CD4-positive, alpha-beta memory T cell (primary cell): ENCODE results near the gene TBL1X. TPM values are rescaled to one million over a fixed set of nuclear protein-coding genes. Genes with fewer than 3 reads are reported as not detected.

Source experiments
- CTCF ChIA-PET: fragments of 350-600 bp; sonication (Branson Sonifier 250); formaldehyde crosslinking; loops from one replicate; lab custom pipeline; 2021; ENCODE audit warnings: inconsistent platforms; ENCODE audit not compliant: partially characterized antibody; lab: Charles Lee
- POLR2A ChIA-PET: fragments of 350-600 bp; sonication (Branson Sonifier 250); formaldehyde crosslinking; loops from one replicate; lab custom pipeline; 2021; ENCODE audit not compliant: partially characterized antibody; lab: Charles Lee
- DNase-seq, 5 donors: peaks; one replicate each; pipeline versions ENCODE4 v3.0.0 to v3.0.0-alpha.2; 2020 to 2022; ENCODE audit warnings: mixed read lengths in 1 of 5
- H3K27ac ChIP-seq: one replicate; pipeline ENCODE4 v1.7.0; 2013; ENCODE audit warnings: low read depth, low read length
- H3K27me3 ChIP-seq: 2 replicates; pipeline ENCODE4 v1.7.0; 2013; ENCODE audit warnings: mild to moderate bottlenecking, low read length, moderate library complexity; ENCODE audit not compliant: insufficient read depth
- H3K36me3 ChIP-seq: 2 replicates; pipeline ENCODE4 v1.7.0; 2013; ENCODE audit warnings: mild to moderate bottlenecking, low read length, moderate library complexity; ENCODE audit not compliant: insufficient read depth
- H3K4me1 ChIP-seq: 2 replicates; pipeline ENCODE4 v1.7.0; 2013; ENCODE audit warnings: mild to moderate bottlenecking, low read length, moderate library complexity; ENCODE audit not compliant: insufficient read depth
- H3K4me3 ChIP-seq, 2 donors: one replicate each; pipeline ENCODE4 v1.7.0; 2013; ENCODE audit warnings: low read length in 2 of 2, mild to moderate bottlenecking in 1 of 2
- H3K9me3 ChIP-seq, 2 donors: one replicate each; pipeline ENCODE4 v1.7.0; 2013; ENCODE audit warnings: low read length in 2 of 2, control low read depth in 1 of 2; ENCODE audit not compliant: control insufficient read depth in 1 of 2
- H3K27ac Mint-ChIP-seq, 7 donors: one replicate each; pipeline ENCODE4 v1.8.0; 2020 to 2021; ENCODE audit warnings: mixed read lengths in 7 of 7, mild to moderate bottlenecking in 6 of 7, inconsistent platforms in 3 of 7, moderate library complexity in 3 of 7
- H3K27me3 Mint-ChIP-seq, 2 donors: one replicate each; pipeline ENCODE4 v1.8.0; 2020 to 2021; ENCODE audit warnings: mixed read lengths in 2 of 2
- H3K36me3 Mint-ChIP-seq, 2 donors: one replicate each; pipeline ENCODE4 v1.8.0; 2020 to 2021; ENCODE audit warnings: mixed read lengths in 2 of 2, inconsistent platforms in 1 of 2, mild to moderate bottlenecking in 1 of 2
- H3K4me1 Mint-ChIP-seq, 4 donors: one replicate each; pipeline ENCODE4 v1.8.0; 2020 to 2021; ENCODE audit warnings: mixed read lengths in 4 of 4, mild to moderate bottlenecking in 1 of 4
- H3K4me3 Mint-ChIP-seq, 8 donors: one replicate each; pipeline ENCODE4 v1.8.0; 2020 to 2021; ENCODE audit warnings: mixed read lengths in 8 of 8, mild to moderate bottlenecking in 7 of 8, moderate library complexity in 6 of 8, inconsistent platforms in 3 of 8
- H3K9me3 Mint-ChIP-seq, 8 donors: one replicate each; pipeline ENCODE4 v1.8.0; 2020 to 2021; ENCODE audit warnings: mixed read lengths in 8 of 8, mild to moderate bottlenecking in 5 of 8, inconsistent platforms in 3 of 8, moderate library complexity in 1 of 8
- intact Hi-C: fragments of 100-400 bp; cut with micrococcal nuclease; formaldehyde crosslinking; loops from one replicate; pipeline ENCODE4 v1.15.1; 2023
- polyA plus RNA-seq, 2 donors: library from polyadenylated mRNA; unstranded; fragments of 300-500 nt; fragmentation: Illumina TruSeq; gene quantifications; one replicate each; pipeline ENCODE4 v1.2.3, GENCODE V29; 2021
- total RNA-seq, 2 experiments: library from RNA; stranded (reverse); gene quantifications; one replicate each; pipeline ENCODE4 v1.2.3, GENCODE V29; 2021

Gene TBL1X
- total and polyA plus RNA-seq, 4 experiments from 2014 or later = 6.1 to 50.5 (median 34.3) TPM

GRCh38 chrX:9461087-9461486 is 3.8 kb upstream of the TBL1X start:
- POLR2A ChIA-PET = no interaction called here
- peaks cover 0 to 4% of the 10 kb centered on the region in 2 donors for H3K27me3 Mint-ChIP-seq

DNA sequence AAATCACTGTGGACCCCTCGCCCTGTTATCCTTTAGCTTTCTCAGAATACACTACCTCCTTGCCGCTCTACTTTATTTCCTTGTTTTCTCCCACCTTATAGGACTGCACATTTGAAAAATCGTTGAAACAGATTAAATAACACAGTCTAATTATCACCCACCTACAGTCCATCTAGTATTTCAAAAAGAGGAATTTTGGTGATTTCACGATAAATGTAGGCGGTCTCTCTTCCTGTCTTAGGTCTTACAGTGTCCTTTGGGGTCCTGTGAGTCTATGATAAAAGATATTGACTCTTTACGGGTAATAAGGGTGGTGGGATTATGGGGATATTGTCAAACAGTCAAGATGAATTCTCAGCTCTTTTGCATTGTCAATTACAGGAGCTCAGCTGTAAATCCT is 2.4 kb upstream of the TBL1X start:
- ChIA-PET POLR2A (interaction anchor here (0.8 to 3.7 kb wide), 11 partner anchors 60 to 491 kb away, joined by 3 to 90 read pairs (median 6); no protein-coding TSS in a partner anchor), CTCF (interaction anchor here (0.7 to 2.0 kb wide), 9 partner anchors 19 to 491 kb away, joined by 3 to 23 read pairs (median 6); no protein-coding TSS in a partner anchor)
- DNase-seq = no peak
- H3K27me3 ChIP-seq = no peaks in the 10 kb centered on the region
- intact Hi-C loops = loop anchor here (5.0 to 10.0 kb wide), 4 partner anchors 70 to 648 kb away; no protein-coding TSS in a partner anchor
- Mint-ChIP-seq H3K27me3 (peaks cover 0 to 4% of the 10 kb centered on the region in 2 donors), H3K9me3 (peaks cover 0 to 5% (median 0%) of the 10 kb centered on the region in 8 donors), H3K4me1 (peaks cover 16 to 55% (median 38%) of the 10 kb centered on the region in 4 donors), H3K36me3 (peaks cover 0 to 10% of the 10 kb centered on the region in 2 donors), H3K4me3 (peak overlapping the region; percentile 70 to 90 (median 82)), H3K27ac (peak overlapping the region; percentile 87 to 100 (median 95))
- H3K4me1 ChIP-seq = peaks cover 48% of the 10 kb centered on the region
- no peaks in the 10 kb centered on the region for H3K9me3 ChIP-seq
- no peak overlapping the region for H3K4me3 ChIP-seq
- H3K27ac ChIP-seq = peak overlapping the region; percentile 57
- no peaks in the 10 kb centered on the region for H3K36me3 ChIP-seq

More at GRCh38 chrX:9461087-9461486, 3.8 kb upstream of the TBL1X start:
- intact Hi-C loops = loop anchor here (5.0 to 10.0 kb wide), 4 partner anchors 71 to 646 kb away; no protein-coding TSS in a partner anchor
- no peak overlapping the region for H3K27ac ChIP-seq
- DNase-seq = no peak
- no peaks in the 10 kb centered on the region for H3K27me3 ChIP-seq
- peak overlapping the region in 1 of 8 donors; percentile 11 for H3K4me3 Mint-ChIP-seq
- H3K27ac Mint-ChIP-seq = peak overlapping the region in 3 of 7 donors; percentile 9 to 52 (median 18)
- peaks cover 0 to 5% (median 0%) of the 10 kb centered on the region in 8 donors for H3K9me3 Mint-ChIP-seq
- H3K36me3 ChIP-seq = no peaks in the 10 kb centered on the region
- CTCF ChIA-PET = no interaction called here
- peaks cover 25 to 53% (median 41%) of the 10 kb centered on the region in 4 donors for H3K4me1 Mint-ChIP-seq
- no peaks in the 10 kb centered on the region for H3K9me3 ChIP-seq
- H3K4me3 ChIP-seq = no peak overlapping the region
- H3K36me3 Mint-ChIP-seq = peaks cover 0 to 10% of the 10 kb centered on the region in 2 donors
- H3K4me1 ChIP-seq = peaks cover 49% of the 10 kb centered on the region

DNA sequence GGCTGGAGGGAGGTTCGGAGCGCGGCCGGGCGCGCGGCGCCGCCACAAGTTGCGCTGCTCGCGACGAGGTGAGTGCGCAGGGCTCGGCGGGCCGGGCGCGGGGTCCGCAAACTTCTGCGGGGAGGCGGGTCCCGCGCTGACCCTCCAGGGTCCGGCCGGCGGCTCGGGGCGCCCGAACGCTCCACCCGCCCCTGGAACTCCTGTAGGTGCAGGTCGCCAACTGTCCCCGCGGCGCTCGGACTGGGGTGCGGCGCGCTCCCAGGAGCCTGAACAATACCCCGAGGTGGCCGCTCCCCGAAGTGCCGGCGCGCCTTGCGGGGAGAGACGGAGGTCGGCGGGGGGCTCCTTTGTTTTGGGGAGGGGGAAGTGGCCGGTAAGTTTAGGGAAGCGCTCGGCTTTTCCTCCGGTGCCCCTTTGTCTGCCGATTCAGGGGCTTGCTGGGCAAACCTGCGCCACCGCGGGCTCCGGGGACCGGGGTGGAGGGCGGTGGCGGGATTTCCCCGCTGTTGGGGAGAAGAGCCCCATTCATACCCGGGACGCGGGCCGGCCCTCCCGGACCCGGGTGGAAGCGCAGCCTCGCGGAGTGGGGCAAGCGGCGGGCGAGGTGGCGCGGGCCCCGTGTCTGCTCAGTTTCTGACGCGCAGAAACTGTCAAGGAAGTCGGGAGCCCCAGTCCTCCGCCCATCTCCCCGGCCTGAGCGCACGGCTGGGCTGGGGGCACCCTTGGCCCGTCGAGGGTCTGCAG is 694 bp downstream of the TBL1X start:
- H3K27me3 Mint-ChIP-seq = peaks cover 0 to 4% of the 10 kb centered on the region in 2 donors
- Histone ChIP-seq H3K36me3 (no peaks in the 10 kb centered on the region), H3K4me3 (peak overlapping the region in 1 of 2 donors; percentile 32), H3K4me1 (peaks cover 40% of the 10 kb centered on the region), H3K9me3 (no peaks in the 10 kb centered on the region), H3K27me3 (no peaks in the 10 kb centered on the region), H3K27ac (peak overlapping the region; percentile 56)
- DNase-seq = peak; percentile 35 to 49 (median 46)
- peaks cover 5 to 15% of the 10 kb centered on the region in 2 donors for H3K36me3 Mint-ChIP-seq
- H3K27ac Mint-ChIP-seq = peak overlapping the region in 6 of 7 donors; percentile 37 to 86 (median 52)
- intact Hi-C loops = loop anchor here (10.0 kb wide), 1 partner anchor 651 kb away; no protein-coding TSS in a partner anchor
- H3K4me1 Mint-ChIP-seq = peaks cover 23 to 60% (median 37%) of the 10 kb centered on the region in 4 donors
- CTCF ChIA-PET = no interaction called here
- H3K4me3 Mint-ChIP-seq = peak overlapping the region; percentile 47 to 87 (median 70)
- H3K9me3 Mint-ChIP-seq = peaks cover 0 to 5% (median 0%) of the 10 kb centered on the region in 8 donors
- POLR2A ChIA-PET = interaction anchor here (0.9 to 3.7 kb wide), 3 partner anchors 17 to 124 kb away, joined by 3 to 90 read pairs (median 3); no protein-coding TSS in a partner anchor

- Mint-ChIP-seq H3K9me3 (peaks cover 0 to 7% (median 0%) of the 10 kb centered on the region in 8 donors), H3K27ac (peak overlapping the region in 6 of 7 donors; percentile 74 to 91 (median 83)), H3K4me1 (peaks cover 23 to 65% (median 38%) of the 10 kb centered on the region in 4 donors), H3K27me3 (peaks cover 0 to 4% of the 10 kb centered on the region in 2 donors), H3K36me3 (peaks cover 5 to 15% of the 10 kb centered on the region in 2 donors), H3K4me3 (peak overlapping the region; percentile 81 to 87 (median 85))
- CTCF ChIA-PET = no interaction called here
- H3K4me3 ChIP-seq = peak overlapping the region in 1 of 2 donors; percentile 28
- H3K27ac ChIP-seq = peak overlapping the region; percentile 56
- peak in 4 of 5 donors; percentile 11 to 37 (median 18) for DNase-seq
- H3K9me3 ChIP-seq = no peaks in the 10 kb centered on the region
- H3K36me3 ChIP-seq = no peaks in the 10 kb centered on the region
- H3K4me1 ChIP-seq = peaks cover 40% of the 10 kb centered on the region
- intact Hi-C loops = loop anchor here (10.0 kb wide), 1 partner anchor 651 kb away; no protein-coding TSS in a partner anchor
- H3K27me3 ChIP-seq = no peaks in the 10 kb centered on the region
- POLR2A ChIA-PET = interaction anchor here (0.9 kb wide), 1 partner anchor 111 kb away, joined by 3 read pairs; no protein-coding TSS in a partner anchor
These were observed 1.3 kb downstream of the TBL1X start for GRCh38 chrX:9466124-9466495.

GRCh38 chrX:9466736-9467135 is 1.9 kb downstream of the TBL1X start:
- intact Hi-C loops = loop anchor here (10.0 kb wide), 1 partner anchor 652 kb away; no protein-coding TSS in a partner anchor
- Mint-ChIP-seq H3K27me3 (peaks cover 0 to 4% of the 10 kb centered on the region in 2 donors), H3K27ac (peak overlapping the region; percentile 74 to 91 (median 83))

GRCh38 chrX:9467146-9467545 is 2.3 kb downstream of the TBL1X start:
- ChIA-PET POLR2A (no interaction called here), CTCF (no interaction called here)
- H3K27ac Mint-ChIP-seq = peak overlapping the region in 1 of 7 donors; percentile 30
- intact Hi-C loops = loop anchor here (10.0 kb wide), 1 partner anchor 652 kb away; no protein-coding TSS in a partner anchor
- Histone ChIP-seq H3K9me3 (no peaks in the 10 kb centered on the region), H3K27me3 (no peaks in the 10 kb centered on the region), H3K36me3 (no peaks in the 10 kb centered on the region), H3K4me3 (no peak overlapping the region), H3K4me1 (peaks cover 34% of the 10 kb centered on the region), H3K27ac (no peak overlapping the region)
- peak overlapping the region in 7 of 8 donors; percentile 83 to 87 (median 85) for H3K4me3 Mint-ChIP-seq
- peaks cover 5 to 17% of the 10 kb centered on the region in 2 donors for H3K36me3 Mint-ChIP-seq
- H3K27me3 Mint-ChIP-seq = peaks cover 0 to 4% of the 10 kb centered on the region in 2 donors
- H3K4me1 Mint-ChIP-seq = peaks cover 22 to 63% (median 35%) of the 10 kb centered on the region in 4 donors
- peaks cover 0 to 7% (median 0%) of the 10 kb centered on the region in 8 donors for H3K9me3 Mint-ChIP-seq
- DNase-seq = no peak

More at GRCh38 chrX:9466736-9467135, 1.9 kb downstream of the TBL1X start:
- peaks cover 23 to 67% (median 37%) of the 10 kb centered on the region in 4 donors for H3K4me1 Mint-ChIP-seq
- Histone ChIP-seq H3K9me3 (no peaks in the 10 kb centered on the region), H3K4me1 (peaks cover 38% of the 10 kb centered on the region), H3K27me3 (no peaks in the 10 kb centered on the region), H3K27ac (no peak overlapping the region), H3K36me3 (no peaks in the 10 kb centered on the region), H3K4me3 (peak overlapping the region in 1 of 2 donors; percentile 28)
- H3K9me3 Mint-ChIP-seq = peaks cover 0 to 7% (median 0%) of the 10 kb centered on the region in 8 donors
- POLR2A ChIA-PET = interaction anchor here (0.9 kb wide), 1 partner anchor 111 kb away, joined by 3 read pairs; no protein-coding TSS in a partner anchor
- H3K36me3 Mint-ChIP-seq = peaks cover 5 to 15% of the 10 kb centered on the region in 2 donors
- CTCF ChIA-PET = no interaction called here
- DNase-seq = peak in 1 of 5 donors; percentile 12
- H3K4me3 Mint-ChIP-seq = peak overlapping the region; percentile 81 to 87 (median 85)
